A673 (cell line): ENCODE results near the gene OR10V1. TPM values are rescaled to one million over a fixed set of nuclear protein-coding genes. Genes with fewer than 3 reads are reported as not detected.

Source experiments
- BruUV-seq: library from RNA; stranded (reverse); fragments of 400-500 nt; replicated peaks from 2 replicates; lab custom pipeline; 2021; lab: Mats Ljungman, UMichigan
- CTCF ChIA-PET: fragments of 300-600 bp; sonication (Branson Sonifier 250); formaldehyde crosslinking; loops from one replicate; lab custom pipeline; 2022; ENCODE audit warnings: antibody characterized with exemption; lab: Charles Lee
- POLR2A ChIA-PET: fragments of 300-600 bp; sonication (Branson Sonifier 250); formaldehyde crosslinking; loops from one replicate; lab custom pipeline; 2022; ENCODE audit warnings: antibody characterized with exemption; ENCODE audit not compliant: low non-redundant PET; lab: Charles Lee
- DNase-seq: peaks from one replicate; pipeline ENCODE4 v3.0.0-alpha.2; 2015; ENCODE audit warnings: low spot score
- H3K27ac ChIP-seq: fragments of 200-600 bp; sonication (generic); 2 replicates; pipeline ENCODE4 v1.5.1; 2016; ENCODE audit warnings: mixed run types, low read depth, mild to moderate bottlenecking, mixed read lengths, antibody characterized with exemption, low read length; ENCODE audit not compliant: poor library complexity, severe bottlenecking
- H3K27me3 ChIP-seq: fragments of 200-600 bp; sonication (generic); replicated peaks from 2 replicates; pipeline ENCODE4 v1.6.1; 2017; ENCODE audit warnings: mixed run types, low read depth, mild to moderate bottlenecking, mixed read lengths, antibody characterized with exemption, low read length; ENCODE audit not compliant: insufficient read depth, poor library complexity
- H3K36me3 ChIP-seq: fragments of 200-600 bp; sonication (generic); 2 replicates; pipeline ENCODE4 v1.6.1; 2016; ENCODE audit warnings: mixed run types, mild to moderate bottlenecking, mixed read lengths, antibody characterized with exemption, low read length; ENCODE audit not compliant: insufficient read depth, poor library complexity, severe bottlenecking
- H3K4me1 ChIP-seq: fragments of 200-600 bp; sonication (generic); 2 replicates; pipeline ENCODE4 v1.6.1; 2017; ENCODE audit warnings: mixed run types, mild to moderate bottlenecking, mixed read lengths, antibody characterized with exemption, low read length; ENCODE audit not compliant: insufficient read depth, poor library complexity, severe bottlenecking
- H3K4me3 ChIP-seq: fragments of 200-600 bp; sonication (generic); 2 replicates; pipeline ENCODE4 v1.5.1; 2016; ENCODE audit warnings: low read depth, mixed run types, mild to moderate bottlenecking, mixed read lengths, low read length; ENCODE audit not compliant: poor library complexity, severe bottlenecking
- H3K9me3 ChIP-seq: fragments of 200-600 bp; sonication (generic); 2 replicates; pipeline ENCODE4 v1.6.1; 2016; ENCODE audit warnings: mixed run types, low read depth, mild to moderate bottlenecking, mixed read lengths, antibody characterized with exemption, low read length; ENCODE audit not compliant: poor library complexity, severe bottlenecking
- CTCF ChIP-seq: fragments of 300-800, 200-600 bp; sonication (generic); conservative IDR thresholded peaks from 2 replicates; pipeline ENCODE4 v1.5.1; 2017; ENCODE audit warnings: low read depth, mild to moderate bottlenecking, antibody characterized with exemption, low read length, moderate library complexity, mixed read lengths
- EZH2 ChIP-seq: fragments of 200-600 bp; sonication (generic); IDR thresholded peaks from 2 replicates; pipeline ENCODE4 v1.6.1; 2017; ENCODE audit warnings: borderline replicate concordance, low read depth, mild to moderate bottlenecking, mixed read lengths, antibody characterized with exemption, low read length; ENCODE audit not compliant: poor library complexity, severe bottlenecking
- intact Hi-C: fragments of 100-400 bp; cut with micrococcal nuclease; formaldehyde crosslinking; loops from one replicate; pipeline ENCODE4 v1.10.0; 2022; ENCODE audit not compliant: unreplicated experiment
- total RNA-seq: library from RNA; stranded (reverse); gene quantifications from 2 replicates; pipeline ENCODE4 v1.2.3, GENCODE V29; 2021

OR10V1 gene
- total RNA-seq, 1 experiment from 2014 or later = not detected

GRCh38 chr11:59668950-59669610 lies 44.6 kb downstream of the OR10V1 start, which contains the start of gene PATL1:
Gene PATL1, minus strand, starts transcription at chr11:59669037. Its CDS starts 142 bp downstream, at chr11:59668895.
- TF ChIP-seq EZH2 (no peak), CTCF (no peak)
- intact Hi-C loops = loop anchor here (1.0 to 5.0 kb wide), 4 partner anchors 9 to 118 kb away; no protein-coding TSS in a partner anchor
- Histone ChIP-seq H3K9me3 (no peaks in the 10 kb centered on the region), H3K27me3 (no peaks in the 10 kb centered on the region), H3K36me3 (peaks cover 28% of the 10 kb centered on the region), H3K4me1 (peaks cover 22% of the 10 kb centered on the region), H3K4me3 (peak within 1 kb of the TSS; percentile 93), H3K27ac (peak within 1 kb of the TSS; percentile 89)
- ChIA-PET CTCF (interaction anchor here (0.7 kb wide), 1 partner anchor 1107 kb away, joined by 4 read pairs; no protein-coding TSS in a partner anchor), POLR2A (interaction anchor here (0.5 to 0.9 kb wide), 5 partner anchors 51 to 243 kb away, joined by 3 to 8 read pairs (median 3); partner anchors contain the start of gene OR5A2)
- no TSS peak for BruUV-seq
- DNase-seq = peak; percentile 99

- peak overlapping the region; percentile 93 for H3K4me3 ChIP-seq
- peak overlapping the region; percentile 89 for H3K27ac ChIP-seq
- ChIA-PET POLR2A (interaction anchor here (0.5 to 0.9 kb wide), 4 partner anchors 52 to 242 kb away, joined by 3 read pairs; partner anchors contain the start of gene OR5A2), CTCF (no interaction called here)
- intact Hi-C loops = loop anchor here (1.0 to 5.0 kb wide), 4 partner anchors 8 to 118 kb away; no protein-coding TSS in a partner anchor
- TF ChIP-seq CTCF = no peak
- TF ChIP-seq EZH2 = no peak
- peaks cover 35% of the 10 kb centered on the region for H3K36me3 ChIP-seq
- H3K4me1 ChIP-seq = peaks cover 26% of the 10 kb centered on the region
- DNase-seq = peak; percentile 68
- no TSS peak for BruUV-seq
- H3K9me3 ChIP-seq = no peaks in the 10 kb centered on the region
- H3K27me3 ChIP-seq = no peaks in the 10 kb centered on the region
These were observed 45.3 kb downstream of the OR10V1 start for GRCh38 chr11:59668188-59668949.

DNA sequence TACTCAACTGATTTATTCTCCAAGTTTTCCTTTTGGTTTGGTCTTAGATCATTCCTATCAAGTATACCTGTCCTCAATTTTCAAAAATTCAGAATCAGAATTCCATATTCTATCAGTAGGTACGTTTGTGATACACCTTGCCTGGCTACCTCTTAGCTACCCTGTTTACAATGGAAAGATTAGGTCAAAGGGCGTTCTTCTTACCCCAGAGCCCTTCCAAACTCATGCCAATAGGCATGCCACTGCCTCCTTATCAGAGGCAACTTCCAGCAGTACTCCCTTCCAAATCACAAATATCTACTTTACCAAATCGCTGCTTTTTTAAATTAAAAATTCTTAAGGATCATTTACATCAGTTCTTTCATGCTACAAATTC lies 45.8 kb downstream of the OR10V1 start:
- Histone ChIP-seq H3K27ac (peak overlapping the region; percentile 89), H3K4me1 (peaks cover 26% of the 10 kb centered on the region), H3K9me3 (no peaks in the 10 kb centered on the region), H3K36me3 (peaks cover 41% of the 10 kb centered on the region), H3K4me3 (peak overlapping the region; percentile 93), H3K27me3 (no peaks in the 10 kb centered on the region)
- CTCF ChIA-PET = no interaction called here
- POLR2A ChIA-PET = no interaction called here
- TSS peak; percentile 54 for BruUV-seq
- intact Hi-C loops = loop anchor here (1.0 to 5.0 kb wide), 4 partner anchors 7 to 117 kb away; no protein-coding TSS in a partner anchor
- TF ChIP-seq EZH2 (no peak), CTCF (no peak)
- DNase-seq = no peak
